Measurements from ENCODE around the gene PGM1.

The PGM1 gene

GRCh38 chr1:63671514-63671913 is 78.3 kb downstream of the PGM1 start:
- no peaks in the 10 kb centered on the region for H3K27me3 ChIP-seq (ENCODE audit: control insufficient read depth in 1 of 2, insufficient read depth in 2 of 2, low read length in 2 of 2)
- H3K27ac ChIP-seq (ENCODE audit: low read depth, low read length), result no peak overlapping the region
- no peaks in the 10 kb centered on the region for H3K9me3 ChIP-seq (ENCODE audit: control insufficient read depth in 1 of 2, low read length in 2 of 2)
- peaks cover 18 to 29% of the 10 kb centered on the region in 2 donors for H3K4me1 ChIP-seq (ENCODE audit: control insufficient read depth in 1 of 2, insufficient read depth in 2 of 2, low read length in 2 of 2)
- H3K36me3 ChIP-seq (ENCODE audit: control insufficient read depth in 1 of 2, insufficient read depth in 2 of 2, low read length in 2 of 2), result no peaks in the 10 kb centered on the region
- H3K4me3 ChIP-seq (ENCODE audit: low read depth in 1 of 2, low read length in 2 of 2), result no peak overlapping the region
- no peak overlapping the region for H3K9ac ChIP-seq (ENCODE audit: low read depth in 1 of 2, low read length in 2 of 2)

DNA sequence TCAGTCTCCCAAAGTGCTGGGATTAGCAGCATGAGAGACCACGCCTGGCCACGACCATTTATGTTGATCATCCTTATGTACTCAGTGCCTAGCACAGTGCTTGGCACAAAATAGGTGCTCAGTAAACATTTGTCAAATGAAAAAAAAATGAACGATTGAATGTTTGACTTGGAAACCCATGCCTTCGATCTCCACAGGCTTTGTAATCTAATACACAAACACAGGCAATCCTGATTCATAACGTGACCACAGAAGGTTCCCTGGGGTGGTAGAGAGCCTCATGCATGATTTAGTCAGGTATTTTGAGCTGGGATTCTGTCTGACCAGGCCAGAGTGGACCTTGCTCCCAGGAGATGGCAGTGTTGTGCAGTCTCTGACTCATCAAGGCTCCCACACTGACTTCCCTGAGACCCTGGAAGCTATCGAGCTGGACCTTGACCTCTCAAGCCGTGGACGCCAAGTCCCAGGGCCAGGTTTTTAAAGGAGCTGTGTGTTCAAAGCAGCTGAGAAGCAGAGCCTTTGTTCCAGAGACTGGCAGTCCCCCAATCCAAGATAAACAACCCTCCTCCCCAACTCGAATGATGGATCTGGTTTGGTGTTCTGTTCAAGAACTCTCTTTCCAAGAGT is 81.1 kb downstream of the PGM1 start:
- Histone ChIP-seq H3K27ac (ENCODE audit: low read depth, low read length) (no peak overlapping the region), H3K9me3 (ENCODE audit: control insufficient read depth in 1 of 2, low read length in 2 of 2) (no peaks in the 10 kb centered on the region)

DNA sequence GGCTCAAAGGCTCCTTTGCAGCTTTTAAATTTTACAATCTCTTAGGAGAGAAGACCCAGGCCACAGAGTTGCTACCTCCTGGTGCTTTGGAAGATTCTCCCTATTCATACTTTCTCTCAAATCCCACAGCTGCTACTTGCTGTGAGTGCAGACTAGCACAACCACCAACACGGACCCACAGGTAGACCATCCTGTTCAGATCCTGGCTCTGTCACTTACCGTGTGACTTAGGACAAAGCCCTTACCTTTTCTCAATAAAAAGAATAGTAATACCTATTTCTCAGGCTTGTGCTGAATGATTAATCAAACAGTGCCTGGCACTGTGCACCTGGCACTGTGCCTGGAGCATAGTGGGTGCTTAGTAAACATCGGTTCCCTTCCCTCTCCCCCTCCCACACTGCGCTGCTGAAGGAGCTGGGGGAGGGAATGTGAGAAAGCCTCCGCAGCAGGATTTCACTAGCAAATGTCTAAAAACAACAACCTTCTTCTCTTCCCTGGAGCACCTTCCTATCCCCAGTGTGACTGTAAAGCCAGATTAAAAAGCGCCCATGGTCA is 81.7 kb downstream of the PGM1 start:
- Histone ChIP-seq H3K4me3 (ENCODE audit: low read depth in 1 of 2, low read length in 2 of 2) (no peak overlapping the region), H3K36me3 (ENCODE audit: control insufficient read depth in 1 of 2, insufficient read depth in 2 of 2, low read length in 2 of 2) (no peaks in the 10 kb centered on the region), H3K27me3 (ENCODE audit: control insufficient read depth in 1 of 2, insufficient read depth in 2 of 2, low read length in 2 of 2) (no peaks in the 10 kb centered on the region), H3K27ac (ENCODE audit: low read depth, low read length) (no peak overlapping the region), H3K9ac (ENCODE audit: low read depth in 1 of 2, low read length in 2 of 2) (no peak overlapping the region), H3K4me1 (ENCODE audit: control insufficient read depth in 1 of 2, insufficient read depth in 2 of 2, low read length in 2 of 2) (peaks cover 13 to 20% of the 10 kb centered on the region in 2 donors), H3K9me3 (ENCODE audit: control insufficient read depth in 1 of 2, low read length in 2 of 2) (no peaks in the 10 kb centered on the region)

More for the DNA sequence above, 81.1 kb downstream of the PGM1 start:
- Histone ChIP-seq H3K4me1 (ENCODE audit: control insufficient read depth in 1 of 2, insufficient read depth in 2 of 2, low read length in 2 of 2) (peaks cover 18 to 26% of the 10 kb centered on the region in 2 donors), H3K27me3 (ENCODE audit: control insufficient read depth in 1 of 2, insufficient read depth in 2 of 2, low read length in 2 of 2) (no peaks in the 10 kb centered on the region), H3K9ac (ENCODE audit: low read depth in 1 of 2, low read length in 2 of 2) (no peak overlapping the region), H3K4me3 (ENCODE audit: low read depth in 1 of 2, low read length in 2 of 2) (no peak overlapping the region), H3K36me3 (ENCODE audit: control insufficient read depth in 1 of 2, insufficient read depth in 2 of 2, low read length in 2 of 2) (no peaks in the 10 kb centered on the region)

GRCh38 chr1:63675420-63675931 is 82.3 kb downstream of the PGM1 start:
- Histone ChIP-seq H3K27me3 (ENCODE audit: control insufficient read depth in 1 of 2, insufficient read depth in 2 of 2, low read length in 2 of 2) (no peaks in the 10 kb centered on the region), H3K4me3 (ENCODE audit: low read depth in 1 of 2, low read length in 2 of 2) (no peak overlapping the region), H3K9ac (ENCODE audit: low read depth in 1 of 2, low read length in 2 of 2) (no peak overlapping the region), H3K9me3 (ENCODE audit: control insufficient read depth in 1 of 2, low read length in 2 of 2) (no peaks in the 10 kb centered on the region), H3K4me1 (ENCODE audit: control insufficient read depth in 1 of 2, insufficient read depth in 2 of 2, low read length in 2 of 2) (peaks cover 11 to 17% of the 10 kb centered on the region in 2 donors), H3K36me3 (ENCODE audit: control insufficient read depth in 1 of 2, insufficient read depth in 2 of 2, low read length in 2 of 2) (no peaks in the 10 kb centered on the region), H3K27ac (ENCODE audit: low read depth, low read length) (no peak overlapping the region)

DNA sequence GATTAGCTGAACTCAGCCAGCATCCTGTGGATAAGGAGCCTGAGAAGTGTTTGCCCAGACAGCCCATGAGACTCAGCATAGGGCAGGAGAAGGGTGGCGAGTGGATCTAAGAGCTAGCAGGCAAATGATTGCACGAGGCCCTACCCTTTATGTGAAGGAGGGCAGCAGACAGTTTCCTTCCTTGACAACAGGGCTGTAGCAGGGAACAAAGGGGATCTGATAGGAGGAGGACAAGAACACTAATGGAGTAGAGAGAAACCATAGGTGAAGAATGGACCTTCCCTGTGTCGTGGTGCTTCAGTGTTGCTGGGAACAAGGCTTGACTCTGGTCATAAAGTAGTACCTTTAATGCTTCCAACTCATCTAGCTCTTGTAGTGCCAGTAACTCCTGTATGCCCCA is 84.3 kb downstream of the PGM1 start:
- Histone ChIP-seq H3K36me3 (ENCODE audit: control insufficient read depth in 1 of 2, insufficient read depth in 2 of 2, low read length in 2 of 2) (no peaks in the 10 kb centered on the region), H3K4me1 (ENCODE audit: control insufficient read depth in 1 of 2, insufficient read depth in 2 of 2, low read length in 2 of 2) (peaks cover 11 to 17% of the 10 kb centered on the region in 2 donors), H3K27ac (ENCODE audit: low read depth, low read length) (no peak overlapping the region), H3K27me3 (ENCODE audit: control insufficient read depth in 1 of 2, insufficient read depth in 2 of 2, low read length in 2 of 2) (peaks cover 0 to 3% of the 10 kb centered on the region in 2 donors), H3K9ac (ENCODE audit: low read depth in 1 of 2, low read length in 2 of 2) (no peak overlapping the region), H3K4me3 (ENCODE audit: low read depth in 1 of 2, low read length in 2 of 2) (no peak overlapping the region), H3K9me3 (ENCODE audit: control insufficient read depth in 1 of 2, low read length in 2 of 2) (no peaks in the 10 kb centered on the region)

GRCh38 chr1:63678200-63678599 is 85.0 kb downstream of the PGM1 start:
- Histone ChIP-seq H3K9me3 (ENCODE audit: control insufficient read depth in 1 of 2, low read length in 2 of 2) (no peaks in the 10 kb centered on the region), H3K4me3 (ENCODE audit: low read depth in 1 of 2, low read length in 2 of 2) (no peak overlapping the region), H3K9ac (ENCODE audit: low read depth in 1 of 2, low read length in 2 of 2) (no peak overlapping the region), H3K27me3 (ENCODE audit: control insufficient read depth in 1 of 2, insufficient read depth in 2 of 2, low read length in 2 of 2) (peaks cover 0 to 3% of the 10 kb centered on the region in 2 donors), H3K36me3 (ENCODE audit: control insufficient read depth in 1 of 2, insufficient read depth in 2 of 2, low read length in 2 of 2) (no peaks in the 10 kb centered on the region), H3K4me1 (ENCODE audit: control insufficient read depth in 1 of 2, insufficient read depth in 2 of 2, low read length in 2 of 2) (peaks cover 11 to 17% of the 10 kb centered on the region in 2 donors), H3K27ac (ENCODE audit: low read depth, low read length) (no peak overlapping the region)

DNA sequence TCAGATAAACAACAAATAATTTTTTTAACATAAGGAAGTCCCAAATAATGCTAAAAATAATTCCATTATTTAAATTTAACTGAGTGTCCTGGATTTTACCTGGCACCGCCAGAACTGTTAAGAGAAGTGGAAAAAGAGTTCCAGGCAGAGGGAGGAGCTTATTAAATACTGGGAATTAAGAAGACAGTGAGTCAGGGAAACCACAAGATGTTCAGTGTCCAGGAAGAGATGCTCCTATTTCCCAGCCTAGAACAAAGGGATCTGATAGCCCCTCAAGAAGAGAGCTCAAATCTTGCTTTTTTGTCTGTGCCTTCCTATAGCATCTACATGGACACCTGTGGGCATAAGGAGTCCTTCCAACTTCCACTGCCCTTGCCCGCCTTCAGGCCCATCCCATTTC is 85.9 kb downstream of the PGM1 start:
- Histone ChIP-seq H3K27ac (ENCODE audit: low read depth, low read length) (no peak overlapping the region), H3K36me3 (ENCODE audit: control insufficient read depth in 1 of 2, insufficient read depth in 2 of 2, low read length in 2 of 2) (no peaks in the 10 kb centered on the region), H3K9ac (ENCODE audit: low read depth in 1 of 2, low read length in 2 of 2) (no peak overlapping the region), H3K9me3 (ENCODE audit: control insufficient read depth in 1 of 2, low read length in 2 of 2) (no peaks in the 10 kb centered on the region), H3K27me3 (ENCODE audit: control insufficient read depth in 1 of 2, insufficient read depth in 2 of 2, low read length in 2 of 2) (peaks cover 0 to 3% of the 10 kb centered on the region in 2 donors), H3K4me1 (ENCODE audit: control insufficient read depth in 1 of 2, insufficient read depth in 2 of 2, low read length in 2 of 2) (peaks cover 11 to 17% of the 10 kb centered on the region in 2 donors), H3K4me3 (ENCODE audit: low read depth in 1 of 2, low read length in 2 of 2) (no peak overlapping the region)

GRCh38 chr1:63679589-63679988 is 86.4 kb downstream of the PGM1 start:
- Histone ChIP-seq H3K27me3 (ENCODE audit: control insufficient read depth in 1 of 2, insufficient read depth in 2 of 2, low read length in 2 of 2) (peaks cover 0 to 3% of the 10 kb centered on the region in 2 donors), H3K27ac (ENCODE audit: low read depth, low read length) (no peak overlapping the region), H3K9ac (ENCODE audit: low read depth in 1 of 2, low read length in 2 of 2) (no peak overlapping the region), H3K9me3 (ENCODE audit: control insufficient read depth in 1 of 2, low read length in 2 of 2) (no peaks in the 10 kb centered on the region), H3K4me1 (ENCODE audit: control insufficient read depth in 1 of 2, insufficient read depth in 2 of 2, low read length in 2 of 2) (peaks cover 7 to 12% of the 10 kb centered on the region in 2 donors), H3K36me3 (ENCODE audit: control insufficient read depth in 1 of 2, insufficient read depth in 2 of 2, low read length in 2 of 2) (no peaks in the 10 kb centered on the region), H3K4me3 (ENCODE audit: low read depth in 1 of 2, low read length in 2 of 2) (no peak overlapping the region)

DNA sequence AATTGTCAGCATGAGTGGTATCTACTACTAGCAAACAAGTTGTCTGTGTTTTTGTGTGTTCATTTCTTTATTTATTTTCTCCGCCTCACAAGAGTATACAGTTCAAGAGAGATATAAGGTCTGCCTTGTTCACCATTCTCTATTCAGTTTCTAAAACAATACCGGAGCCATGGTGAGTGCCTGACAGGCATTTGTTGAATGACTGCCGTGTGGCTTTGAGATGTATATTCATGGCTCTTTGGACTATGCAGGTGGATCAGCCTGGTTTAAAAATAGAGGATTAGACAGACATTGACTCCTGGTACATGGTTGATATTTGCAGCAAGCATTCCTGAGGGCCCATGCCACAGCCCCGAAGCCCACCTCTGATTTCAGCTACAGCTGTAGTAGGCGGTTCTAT is 89.7 kb downstream of the PGM1 start:
- Histone ChIP-seq H3K27me3 (ENCODE audit: control insufficient read depth in 1 of 2, insufficient read depth in 2 of 2, low read length in 2 of 2) (peaks cover 0 to 3% of the 10 kb centered on the region in 2 donors), H3K9ac (ENCODE audit: low read depth in 1 of 2, low read length in 2 of 2) (no peak overlapping the region), H3K4me3 (ENCODE audit: low read depth in 1 of 2, low read length in 2 of 2) (no peak overlapping the region), H3K4me1 (ENCODE audit: control insufficient read depth in 1 of 2, insufficient read depth in 2 of 2, low read length in 2 of 2) (no peaks in the 10 kb centered on the region), H3K27ac (ENCODE audit: low read depth, low read length) (no peak overlapping the region), H3K36me3 (ENCODE audit: control insufficient read depth in 1 of 2, insufficient read depth in 2 of 2, low read length in 2 of 2) (no peaks in the 10 kb centered on the region), H3K9me3 (ENCODE audit: control insufficient read depth in 1 of 2, low read length in 2 of 2) (no peaks in the 10 kb centered on the region)

GRCh38 chr1:63683759-63684158 is 90.5 kb downstream of the PGM1 start:
- Histone ChIP-seq H3K36me3 (ENCODE audit: control insufficient read depth in 1 of 2, insufficient read depth in 2 of 2, low read length in 2 of 2) (no peaks in the 10 kb centered on the region), H3K27me3 (ENCODE audit: control insufficient read depth in 1 of 2, insufficient read depth in 2 of 2, low read length in 2 of 2) (peaks cover 0 to 3% of the 10 kb centered on the region in 2 donors), H3K27ac (ENCODE audit: low read depth, low read length) (no peak overlapping the region), H3K4me3 (ENCODE audit: low read depth in 1 of 2, low read length in 2 of 2) (no peak overlapping the region), H3K4me1 (ENCODE audit: control insufficient read depth in 1 of 2, insufficient read depth in 2 of 2, low read length in 2 of 2) (no peaks in the 10 kb centered on the region), H3K9ac (ENCODE audit: low read depth in 1 of 2, low read length in 2 of 2) (no peak overlapping the region), H3K9me3 (ENCODE audit: control insufficient read depth in 1 of 2, low read length in 2 of 2) (no peaks in the 10 kb centered on the region)

Data from duodenal mucosa (tissue), 2 donors.